Lower leg skin (tissue), 4 donors: Measurements from ENCODE around the gene SHISA2. TPM values are rescaled to one million over a fixed set of nuclear protein-coding genes. Genes with fewer than 3 reads are reported as not detected.

ENCODE experiments used
- DNase-seq, 2 donors: peaks; one replicate each; pipeline ENCODE4 v3.0.0-alpha.2; 2019; ENCODE audit warnings: low spot score in 2 of 2
- H3K4me3 ChIP-seq: fragments of 200-600 bp; sonication (generic); 2 replicates; pipeline ENCODE4 v1.5.1; 2017; ENCODE audit warnings: mild to moderate bottlenecking, low read depth; ENCODE audit not compliant: poor library complexity, severe bottlenecking
- CTCF ChIP-seq, 3 donors: fragments of 450-650 bp; IDR thresholded peaks; one replicate each; pipeline ENCODE4 v1.5.1; 2016; ENCODE audit warnings: antibody characterized with exemption in 3 of 3, mild to moderate bottlenecking in 3 of 3, moderate library complexity in 2 of 3
- POLR2A ChIP-seq, 2 donors: fragments of 450-650 bp; IDR thresholded peaks; one replicate each; pipeline ENCODE4 v1.6.1; 2016 to 2017; ENCODE audit warnings: antibody characterized with exemption in 2 of 2, mild to moderate bottlenecking in 1 of 2, moderate library complexity in 1 of 2
- WGBS, 2 donors: methylation state at CpG; one replicate each; pipeline ENCODE4 v1.1.5; 2018; 5-methylcytosine and 5-hydroxymethylcytosine counted together
- intact Hi-C: fragments of 100-400 bp; cut with DNase I; formaldehyde crosslinking; loops from one replicate; pipeline ENCODE4 v1.15.0; 2023; ENCODE audit warnings: low total_unique reads
- total RNA-seq, 4 donors: library from RNA; depleted of rRNA; stranded (reverse); fragments of >200 nt; gene quantifications; one replicate each; pipeline ENCODE4 v1.1.0, GENCODE V29; 2016

SHISA2 gene
- total RNA-seq, 4 donors from 2014 or later, result 0.19 to 5.8 (median 0.99) TPM

DNA sequence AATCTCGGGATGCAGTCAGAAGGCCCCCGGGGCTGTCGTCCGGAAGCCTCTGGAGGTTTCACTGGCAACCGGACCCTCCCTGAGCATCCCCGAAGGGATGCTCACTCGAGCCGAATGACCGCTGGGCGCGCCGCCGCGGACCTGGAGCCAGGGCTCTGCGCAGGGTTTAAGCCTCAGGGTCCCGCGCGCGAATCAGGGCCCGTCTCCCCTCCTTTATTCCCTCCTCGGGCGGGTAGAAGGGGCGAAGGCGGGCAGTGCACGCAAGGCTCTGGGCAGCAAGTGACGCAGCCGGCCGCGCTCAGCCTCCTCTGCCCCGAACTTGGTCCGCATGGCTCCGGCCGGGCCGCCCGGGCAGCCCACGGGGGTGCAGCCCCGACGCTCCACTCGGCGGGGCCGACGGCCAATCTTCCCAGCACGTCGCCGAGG lies 572 bp downstream of the SHISA2 start:
- DNase-seq, result no peak
- 0 to 1% methylated on average over 24 to 30 of the region's 45 CpGs for WGBS, 2 donors
- H3K4me3 ChIP-seq, result no peak overlapping the region
- TF ChIP-seq POLR2A (IDR thresholded peaks at IDR 0.05) (no peak), CTCF (IDR thresholded peaks at IDR 0.05) (no peak)
- intact Hi-C loops, result no loop called here

- intact Hi-C loops, result no loop called here
- no peak for DNase-seq
- TF ChIP-seq CTCF (IDR thresholded peaks at IDR 0.05) (no peak), POLR2A (IDR thresholded peaks at IDR 0.05) (no peak)
- 2 to 3% methylated on average over 17 to 45 of the region's 82 CpGs for WGBS, 2 donors
- no peak overlapping the region for H3K4me3 ChIP-seq
Measured at GRCh38 chr13:26050568-26051230, 1.1 kb downstream of the SHISA2 start.

GRCh38 chr13:26048741-26049140 lies 3.1 kb downstream of the SHISA2 start:
- no peak for TF ChIP-seq CTCF (IDR thresholded peaks at IDR 0.05)
- TF ChIP-seq POLR2A (IDR thresholded peaks at IDR 0.05), result no peak
- H3K4me3 ChIP-seq, result no peak overlapping the region
- 36 to 42% methylated on average over 4 of the region's 4 CpGs for WGBS, 2 donors
- DNase-seq, result no peak
- intact Hi-C loops, result no loop called here

DNA sequence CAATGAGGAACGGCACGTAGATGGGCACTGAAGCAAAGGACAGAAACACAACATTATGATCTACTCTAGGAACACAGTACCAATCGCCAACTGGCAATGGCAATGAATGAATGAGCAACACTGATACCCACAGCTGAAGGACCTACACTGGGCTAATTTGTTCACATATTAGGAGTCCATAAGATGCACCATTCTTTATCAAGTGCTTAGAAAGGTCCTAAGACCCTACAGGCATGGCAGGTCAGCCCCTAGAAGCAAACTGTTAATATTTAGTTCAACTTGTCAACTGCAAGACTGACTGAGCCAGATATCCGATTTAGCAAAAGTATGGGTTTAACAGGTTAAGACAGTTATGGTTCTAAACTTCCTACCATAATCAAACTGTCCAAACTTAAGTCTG lies 4.8 kb downstream of the SHISA2 start:
- DNase-seq, result no peak
- intact Hi-C loops, result no loop called here

DNA sequence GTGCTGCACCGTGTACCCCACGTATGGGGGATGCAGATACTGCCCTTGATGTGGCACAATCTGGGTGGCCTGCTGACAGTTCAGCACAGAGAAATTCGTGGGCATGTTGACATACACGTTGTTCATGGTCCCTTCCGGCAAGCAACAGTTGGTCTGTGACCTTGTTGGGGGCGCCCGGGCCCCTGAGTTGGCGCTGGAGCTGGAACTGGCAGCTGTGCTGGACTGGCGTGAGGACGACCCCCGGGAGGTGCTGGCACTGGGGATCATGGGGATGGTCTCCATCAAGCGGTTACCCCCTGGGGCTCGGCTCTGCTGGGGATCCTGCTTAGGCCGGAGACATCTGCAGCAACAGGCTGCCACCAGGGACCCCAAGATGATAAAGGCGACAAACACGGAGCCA lies 5.2 kb downstream of the SHISA2 start:
- intact Hi-C loops, result no loop called here
- TF ChIP-seq CTCF (IDR thresholded peaks at IDR 0.05) (no peak), POLR2A (IDR thresholded peaks at IDR 0.05) (no peak)
- no peak for DNase-seq
- no peak overlapping the region for H3K4me3 ChIP-seq
- WGBS, 2 donors, result 87 to 97% methylated on average over 15 of the region's 16 CpGs

More for the DNA sequence above, 4.8 kb downstream of the SHISA2 start:
- TF ChIP-seq POLR2A (IDR thresholded peaks at IDR 0.05) (no peak), CTCF (IDR thresholded peaks at IDR 0.05) (no peak)
- 90 to 99% methylated on average over 4 of the region's 4 CpGs for WGBS, 2 donors
- H3K4me3 ChIP-seq, result no peak overlapping the region

DNA sequence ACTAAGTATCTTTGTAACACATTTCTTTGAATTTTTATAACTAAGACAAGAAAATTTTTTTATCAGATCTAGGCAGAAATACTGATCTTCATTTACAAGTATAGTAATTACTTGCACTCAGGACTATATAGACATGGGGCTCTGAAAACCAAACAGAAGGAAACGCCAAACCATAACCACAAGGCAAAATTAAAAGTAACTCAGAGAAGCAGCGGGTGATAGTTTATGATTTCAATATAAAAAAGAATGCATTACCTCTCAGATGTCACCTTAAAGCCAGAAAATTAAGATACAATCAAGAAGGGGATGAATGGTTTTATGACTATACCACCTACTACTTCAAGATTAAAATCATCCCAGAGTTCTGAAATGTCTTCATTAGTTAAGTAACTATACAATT lies 6.7 kb downstream of the SHISA2 start:
- WGBS, 2 donors, result 69 to 76% methylated on average over 2 of the region's 2 CpGs
- TF ChIP-seq CTCF (IDR thresholded peaks at IDR 0.05), result no peak

More for the DNA sequence above, 6.7 kb downstream of the SHISA2 start:
- H3K4me3 ChIP-seq, result no peak overlapping the region
- no peak for DNase-seq
- intact Hi-C loops, result no loop called here
